AG09309 (cell line): Measurements from ENCODE around the gene MSH3.

Experiments
- DNase-seq: peaks from one replicate; pipeline ENCODE4 v3.0.0-alpha.2; 2010; ENCODE audit warnings: low read depth
- H3K4me3 ChIP-seq: 2 replicates; pipeline ENCODE4 v1.5.1; 2011; ENCODE audit warnings: mild to moderate bottlenecking, low read depth, low read length, moderate library complexity; ENCODE audit not compliant: control insufficient read depth
- TF ChIP-seq, protein P1 (sequence below): IDR thresholded peaks from 2 replicates; pipeline ENCODE4 v1.5.1; 2011; ENCODE audit warnings: mild to moderate bottlenecking, low read depth, low read length, inconsistent platforms; ENCODE audit not compliant: insufficient read depth, control insufficient read depth; ENCODE audit errors: missing control alignments

Gene MSH3

DNA sequence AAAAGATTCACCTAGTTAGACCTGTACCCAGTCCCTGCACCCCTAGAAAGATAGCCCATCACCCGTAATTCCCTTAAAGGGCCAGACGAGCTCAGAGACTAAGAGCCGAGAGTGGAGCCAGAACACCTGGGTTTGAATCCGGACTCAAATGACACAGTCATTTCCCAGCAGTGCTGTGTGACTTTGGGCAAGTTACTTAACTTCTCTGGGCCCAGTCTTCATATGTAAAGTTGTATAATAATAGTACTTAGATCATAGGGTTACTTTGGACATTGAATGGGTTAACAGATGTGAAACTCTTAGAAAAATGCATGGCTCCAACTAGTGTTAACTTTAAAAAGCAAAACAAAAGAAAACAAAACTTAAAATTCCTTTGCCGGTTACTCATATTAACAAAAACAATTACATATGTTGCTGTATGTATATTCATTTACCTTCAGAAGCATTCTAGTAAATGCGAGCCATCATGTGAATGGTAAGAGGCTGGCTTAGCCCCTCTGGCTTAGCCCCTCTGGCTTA, 265.3 kb downstream of the MSH3 start:
- no peak for DNase-seq
- TF ChIP-seq, protein P1, sequence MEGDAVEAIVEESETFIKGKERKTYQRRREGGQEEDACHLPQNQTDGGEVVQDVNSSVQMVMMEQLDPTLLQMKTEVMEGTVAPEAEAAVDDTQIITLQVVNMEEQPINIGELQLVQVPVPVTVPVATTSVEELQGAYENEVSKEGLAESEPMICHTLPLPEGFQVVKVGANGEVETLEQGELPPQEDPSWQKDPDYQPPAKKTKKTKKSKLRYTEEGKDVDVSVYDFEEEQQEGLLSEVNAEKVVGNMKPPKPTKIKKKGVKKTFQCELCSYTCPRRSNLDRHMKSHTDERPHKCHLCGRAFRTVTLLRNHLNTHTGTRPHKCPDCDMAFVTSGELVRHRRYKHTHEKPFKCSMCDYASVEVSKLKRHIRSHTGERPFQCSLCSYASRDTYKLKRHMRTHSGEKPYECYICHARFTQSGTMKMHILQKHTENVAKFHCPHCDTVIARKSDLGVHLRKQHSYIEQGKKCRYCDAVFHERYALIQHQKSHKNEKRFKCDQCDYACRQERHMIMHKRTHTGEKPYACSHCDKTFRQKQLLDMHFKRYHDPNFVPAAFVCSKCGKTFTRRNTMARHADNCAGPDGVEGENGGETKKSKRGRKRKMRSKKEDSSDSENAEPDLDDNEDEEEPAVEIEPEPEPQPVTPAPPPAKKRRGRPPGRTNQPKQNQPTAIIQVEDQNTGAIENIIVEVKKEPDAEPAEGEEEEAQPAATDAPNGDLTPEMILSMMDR: no peak
- H3K4me3 ChIP-seq: no peak overlapping the region

GRCh38 chr5:80920333-80920732, 265.9 kb downstream of the MSH3 start:
- no peak overlapping the region for H3K4me3 ChIP-seq
- TF ChIP-seq, protein P1: no peak
- no peak for DNase-seq

DNA sequence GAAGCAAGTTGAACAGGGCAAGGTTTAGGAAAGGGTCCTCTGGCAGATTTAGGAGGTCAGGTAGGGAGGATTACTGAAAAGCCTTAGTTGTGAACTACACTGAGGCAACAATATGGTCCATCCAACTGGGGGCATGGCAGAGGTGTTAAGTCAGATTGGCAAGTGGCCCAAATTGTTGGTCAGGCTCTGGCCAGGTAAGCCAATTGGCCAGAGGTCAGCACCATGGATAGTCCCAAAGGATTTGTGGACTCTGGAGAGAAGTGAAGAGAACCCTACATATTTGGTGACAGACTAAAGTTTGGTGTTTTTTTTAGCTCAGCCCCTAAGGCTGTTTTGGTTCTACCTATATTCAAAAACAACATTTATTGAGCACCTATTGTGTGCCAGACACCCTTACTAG, 266.6 kb downstream of the MSH3 start:
- H3K4me3 ChIP-seq: no peak overlapping the region
- TF ChIP-seq, protein P1: no peak
- no peak for DNase-seq

GRCh38 chr5:80925931-80926330, 271.5 kb downstream of the MSH3 start:
- no peak for DNase-seq
- TF ChIP-seq, protein P1: no peak
- H3K4me3 ChIP-seq: no peak overlapping the region
